ENCODE measurements around the gene LRRFIP1. TPM values are rescaled to one million over a fixed set of nuclear protein-coding genes. Genes with fewer than 3 reads are reported as not detected.

The LRRFIP1 gene
- polyA plus RNA-seq, 2 of the 4 experiments (the other 2 are of a cell fraction), result 75.6 to 93.0 TPM

DNA sequence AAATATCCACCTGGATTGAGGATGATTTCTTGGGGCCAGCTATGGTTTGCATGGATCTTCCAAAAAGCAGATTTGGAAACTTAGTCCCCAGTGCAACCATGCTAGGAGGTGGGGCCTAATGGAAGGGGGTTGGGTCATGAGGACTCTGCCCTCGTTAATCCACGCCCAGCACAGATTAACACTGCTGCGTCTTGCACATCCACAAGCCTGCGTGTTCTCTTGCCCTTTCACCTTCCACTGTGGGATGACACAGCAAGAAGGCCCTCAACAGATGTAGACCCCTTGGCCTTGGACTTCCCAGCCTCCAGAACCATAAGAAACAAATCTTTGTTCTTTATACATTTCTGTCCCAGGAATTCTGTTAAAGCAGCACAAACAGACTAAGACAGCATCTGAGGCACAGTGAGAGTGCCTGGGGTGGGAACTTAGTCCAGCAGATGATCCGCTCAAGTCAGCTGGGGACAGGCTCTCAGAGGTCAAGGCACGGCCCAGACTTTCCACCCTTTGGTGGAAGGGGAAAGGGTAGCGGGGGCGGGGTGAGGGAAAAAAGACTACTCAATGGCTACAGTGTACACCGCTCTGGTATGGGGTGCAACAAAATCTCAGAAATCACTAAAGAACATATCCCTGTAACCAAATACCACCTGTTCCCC is 39.2 kb upstream of the LRRFIP1 start:
- DNase-seq (ENCODE audit: low read depth in 1 of 2, low spot score in 1 of 2), result no peak
- no peak for FAIRE-seq
- Histone ChIP-seq H3K4me2 (no peak overlapping the region), H3K4me1 (peaks cover 15% of the 10 kb centered on the region), H3K4me3 (no peak overlapping the region), H3K9me3 (no peaks in the 10 kb centered on the region), H3K27ac (no peak overlapping the region)
- ChIA-PET CTCF (interaction anchor here (9.1 kb wide), 1 partner anchor 16 kb away, joined by 97 read pairs; no protein-coding TSS in a partner anchor), POLR2A (no interaction called here)
- 94% methylated on average over 9 of the region's 9 CpGs for WGBS (ENCODE audit: missing lambda C conversion rate)
- TF ChIP-seq CTCF (IDR thresholded peaks at IDR 0.05), result no peak
- no peak for TF ChIP-seq USF2 (IDR thresholded peaks at IDR 0.05)
- ATAC-seq, result no peak

DNA sequence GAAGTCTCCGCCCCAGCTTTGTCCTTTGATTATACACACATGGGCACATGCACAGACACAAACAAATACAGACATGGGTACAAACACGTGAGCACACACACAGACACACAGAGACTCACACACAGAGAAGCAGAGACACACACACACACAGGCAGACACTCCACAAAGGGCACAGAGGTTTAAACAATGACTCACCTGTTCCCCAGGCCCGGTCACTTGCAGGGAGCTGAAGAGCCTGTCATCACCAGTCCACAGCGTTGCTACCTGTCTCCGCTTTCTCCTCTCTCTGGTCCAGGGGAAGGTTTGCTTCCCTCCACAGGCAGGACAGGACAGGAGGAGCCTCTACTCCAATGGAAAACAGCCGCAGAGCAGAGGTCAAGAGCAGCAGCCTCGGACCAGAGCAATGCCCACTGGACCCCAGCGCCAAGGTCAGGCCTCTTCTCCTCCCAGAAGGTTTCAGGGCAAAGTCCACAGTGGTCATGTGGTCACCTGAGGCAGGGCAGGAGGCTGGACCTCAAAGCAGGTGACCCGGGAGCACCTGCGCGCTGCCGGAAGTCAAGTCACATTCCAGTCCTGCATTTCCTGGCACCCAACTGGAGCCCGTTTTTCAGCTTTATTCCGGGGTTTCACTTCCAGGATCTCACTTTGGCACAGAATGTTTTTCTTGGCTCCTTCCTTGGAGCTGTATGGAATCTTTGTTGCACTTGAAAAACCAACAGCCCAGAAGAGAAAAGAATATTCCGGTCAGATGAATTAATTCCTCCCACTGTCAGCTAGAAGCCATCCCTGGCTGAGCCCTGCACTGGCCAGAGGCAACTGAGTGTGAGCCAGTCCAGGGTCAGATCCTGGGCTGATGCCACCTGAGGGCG is 36.9 kb upstream of the LRRFIP1 start, which contains the start of gene RAB17:
TSS of gene RAB17 (minus strand) at position 463 of the 869 bp plus-strand sequence. CDS start 4,580 bp downstream, outside the sequence.
- DNase-seq (ENCODE audit: low read depth in 1 of 2, low spot score in 1 of 2) (peak; percentile 44 to 48), ATAC-seq (peak; percentile 67 to 71), FAIRE-seq (no peak)
- H3K4me1 ChIP-seq, result peaks cover 31% of the 10 kb centered on the region
- POLR2A ChIA-PET, result no interaction called here
- TF ChIP-seq ZNF302 (CRISPR knock-in tag; IDR thresholded peaks at IDR 0.05) (no peak), FOSL2 (IDR thresholded peaks at IDR 0.05) (0 out of 2 replicates have a peak, but pooled peaks have one; percentile 20), FOSL2 (CRISPR knock-in tag; IDR thresholded peaks at IDR 0.05) (peak; percentile 62), ESRRA (IDR thresholded peaks at IDR 0.05; ENCODE audit: borderline replicate concordance, low read length) (no peak), CBX2 (IDR thresholded peaks at IDR 0.05; ENCODE audit: borderline replicate concordance, low read depth) (no peak), BHLHE40 (IDR thresholded peaks at IDR 0.05; ENCODE audit: low read depth, low read length) (0 out of 2 replicates have a peak, but pooled peaks have one; percentile 5)
- WGBS (ENCODE audit: missing lambda C conversion rate), result 58% methylated on average over 16 of the region's 16 CpGs
- peak within 1 kb of the TSS; percentile 41 for H3K4me2 ChIP-seq
- CTCF ChIA-PET, result interaction anchor here (0.6 to 2.1 kb wide), 2 partner anchors 18 to 381 kb away, joined by 3 to 12 read pairs; no protein-coding TSS in a partner anchor
- H3K4me3 ChIP-seq, result no peak within 1 kb of the TSS
- no peaks in the 10 kb centered on the region for H3K9me3 ChIP-seq
- H3K27ac ChIP-seq, result peak within 1 kb of the TSS in 1 of 2 experiments; percentile 69; a peak in 3 of 6 replicates

DNA sequence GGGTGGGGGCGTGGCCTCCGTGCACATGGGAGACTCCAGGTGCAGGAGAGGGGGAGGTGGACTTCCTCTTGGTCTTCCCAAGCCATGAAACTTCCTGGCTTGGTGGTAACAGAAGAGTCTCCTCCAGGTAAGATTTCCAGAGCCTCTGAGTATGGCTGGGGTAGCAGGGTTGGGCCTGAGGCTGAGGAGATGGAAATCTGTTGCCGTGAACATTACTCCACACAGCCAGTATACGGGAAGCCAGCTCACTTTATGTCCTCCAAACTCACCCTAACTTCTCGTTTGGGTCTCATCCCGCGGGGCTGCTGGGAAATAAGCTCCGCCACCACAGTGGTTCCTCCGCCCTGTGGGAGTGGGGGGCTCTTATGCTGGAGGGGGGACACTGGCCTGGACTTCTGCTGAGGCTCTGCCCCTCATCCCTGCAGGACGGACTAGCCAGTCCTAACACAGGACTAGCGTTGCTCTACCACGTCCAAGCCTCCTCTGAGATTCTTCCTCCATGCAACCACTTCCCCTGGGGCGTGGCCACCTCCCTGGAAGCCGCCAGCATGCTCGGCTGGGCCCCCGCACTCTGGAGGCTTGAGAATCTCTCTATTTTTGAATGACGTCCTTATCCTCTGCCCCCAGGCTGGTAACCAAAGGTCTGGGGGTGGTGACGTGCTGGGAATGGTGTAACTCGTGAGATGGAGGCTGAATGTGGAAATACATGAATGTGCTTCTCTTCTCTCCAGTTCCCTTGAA is 36.1 kb upstream of the LRRFIP1 start:
- ATAC-seq, result no peak
- Histone ChIP-seq H3K9me3 (no peaks in the 10 kb centered on the region), H3K4me3 (no peak overlapping the region), H3K4me1 (peaks cover 32% of the 10 kb centered on the region), H3K27ac (peak overlapping the region in 1 of 2 experiments; percentile 69; a peak in 2 of 6 replicates), H3K4me2 (peak overlapping the region; percentile 41; the same call in 2 of the 3 replicates)
- FAIRE-seq, result no peak
- TF ChIP-seq ZFP36 (IDR thresholded peaks at IDR 0.05; ENCODE audit: borderline replicate concordance, partially characterized antibody), result no peak
- TF ChIP-seq CHD2 (IDR thresholded peaks at IDR 0.05; ENCODE audit: low read length, partially characterized antibody), result no peak
- TF ChIP-seq CBX2 (IDR thresholded peaks at IDR 0.05; ENCODE audit: borderline replicate concordance, low read depth), result no peak
- TF ChIP-seq CHD4 (IDR thresholded peaks at IDR 0.05; ENCODE audit: borderline replicate concordance), result no peak
- TF ChIP-seq SMC3 (IDR thresholded peaks at IDR 0.05), result no peak
- TF ChIP-seq KDM5A (IDR thresholded peaks at IDR 0.05), result no peak
- TF ChIP-seq CEBPB (IDR thresholded peaks at IDR 0.05), result no peak
- no peak for TF ChIP-seq HEYL (CRISPR knock-in tag; IDR thresholded peaks at IDR 0.05)
- no peak for TF ChIP-seq PHF8 (IDR thresholded peaks at IDR 0.05; ENCODE audit: borderline replicate concordance, low read depth)
- no peak for TF ChIP-seq NPAS2 (CRISPR knock-in tag; IDR thresholded peaks at IDR 0.05; ENCODE audit: borderline replicate concordance)
- TF ChIP-seq PBX3 (IDR thresholded peaks at IDR 0.05), result no peak
- no peak for TF ChIP-seq HOXA7 (CRISPR knock-in tag; IDR thresholded peaks at IDR 0.05)
- TF ChIP-seq BHLHE40 (IDR thresholded peaks at IDR 0.05; ENCODE audit: low read depth, low read length), result no peak
- no peak for TF ChIP-seq RFX5 (IDR thresholded peaks at IDR 0.05)
- no peak for TF ChIP-seq POLR2A (IDR thresholded peaks at IDR 0.05; ENCODE audit: low read length)
- TF ChIP-seq, protein P1, sequence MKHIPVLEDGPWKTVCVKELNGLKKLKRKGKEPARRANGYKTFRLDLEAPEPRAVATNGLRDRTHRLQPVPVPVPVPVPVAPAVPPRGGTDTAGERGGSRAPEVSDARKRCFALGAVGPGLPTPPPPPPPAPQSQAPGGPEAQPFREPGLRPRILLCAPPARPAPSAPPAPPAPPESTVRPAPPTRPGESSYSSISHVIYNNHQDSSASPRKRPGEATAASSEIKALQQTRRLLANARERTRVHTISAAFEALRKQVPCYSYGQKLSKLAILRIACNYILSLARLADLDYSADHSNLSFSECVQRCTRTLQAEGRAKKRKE (CRISPR knock-in tag; IDR thresholded peaks at IDR 0.05; ENCODE audit: low read depth), result no peak
- no peak for TF ChIP-seq E2F6 (IDR thresholded peaks at IDR 0.05; ENCODE audit: borderline replicate concordance, low read depth)
- TF ChIP-seq RNF2 (IDR thresholded peaks at IDR 0.05; ENCODE audit: borderline replicate concordance, low read depth), result no peak
- CTCF ChIA-PET, result interaction anchor here (1.4 to 2.1 kb wide), 2 partner anchors 19 kb away, joined by 7 to 12 read pairs; no protein-coding TSS in a partner anchor
- POLR2A ChIA-PET, result no interaction called here
- no peak for DNase-seq (ENCODE audit: low read depth in 1 of 2, low spot score in 1 of 2)
- WGBS (ENCODE audit: missing lambda C conversion rate), result 82% methylated on average over 19 of the region's 19 CpGs

Measured in A549 (cell line).